ENCODE data around the gene SLC38A8.

SLC38A8 gene

DNA sequence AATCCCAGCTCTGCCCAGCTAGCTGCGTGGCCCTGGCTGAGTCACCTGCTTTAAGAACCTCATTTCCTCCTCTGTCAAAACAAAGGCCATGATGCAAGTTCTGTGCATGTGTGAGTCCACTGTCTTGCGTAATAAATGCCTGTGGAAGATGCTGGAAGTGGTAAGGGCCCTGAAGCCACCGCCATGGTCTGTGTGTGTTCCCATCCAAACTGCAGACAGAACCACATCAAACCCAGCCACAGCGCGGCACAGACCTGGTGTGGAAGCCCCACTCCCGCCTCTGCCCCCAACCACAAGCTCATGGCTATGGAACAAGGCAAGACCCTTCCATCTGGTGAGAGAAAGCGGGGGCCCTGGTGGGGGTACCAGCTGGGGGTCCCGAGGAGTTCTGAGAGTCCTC, 48.5 kb downstream of the SLC38A8 start:
- no peak for DNase-seq

- no peak for DNase-seq
These were observed 50.0 kb downstream of the SLC38A8 start for GRCh38 chr16:83992624-83993023.

DNA sequence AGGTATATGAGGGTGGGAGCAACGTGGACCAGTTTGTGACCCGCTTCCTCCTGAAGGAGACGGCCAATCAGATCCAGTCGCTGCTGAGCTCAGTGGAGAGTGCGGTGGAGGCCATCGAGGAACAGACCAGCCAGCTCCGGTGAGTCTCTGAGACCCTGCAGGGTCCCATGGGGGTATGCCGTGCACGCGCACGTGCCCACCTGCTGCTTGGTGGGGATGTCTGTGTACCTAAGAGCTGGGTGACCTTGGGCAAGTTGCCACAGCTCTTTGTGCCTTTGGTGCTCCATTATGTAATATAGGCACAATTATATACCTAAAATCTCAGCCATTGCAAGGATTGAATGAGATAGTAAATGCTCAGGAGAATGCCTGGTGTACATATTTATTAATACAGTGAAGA, 52.1 kb downstream of the SLC38A8 start:
- no peak for DNase-seq

- peak; percentile 62 for DNase-seq
These were observed 53.3 kb downstream of the SLC38A8 start for GRCh38 chr16:83989300-83989699.

DNA sequence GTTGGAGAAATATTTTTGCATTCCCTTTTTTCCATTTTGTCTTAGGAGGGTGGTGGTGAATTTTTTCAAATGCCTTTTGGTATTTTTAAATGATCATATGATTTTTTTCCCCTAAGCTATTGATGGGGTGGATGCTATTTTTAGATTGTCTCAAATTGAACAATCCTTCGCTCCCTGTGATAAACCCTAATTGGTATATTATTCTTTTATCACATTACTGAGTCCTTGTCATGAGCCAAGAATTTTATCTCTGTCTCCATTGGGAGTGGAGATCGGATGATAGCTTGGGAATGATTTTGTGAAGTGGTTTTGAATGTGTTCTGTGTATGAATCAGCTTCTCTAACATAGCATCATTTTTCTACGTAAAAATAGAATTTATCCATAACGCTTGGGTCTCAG, 59.1 kb downstream of the SLC38A8 start:
- DNase-seq = no peak

DNA sequence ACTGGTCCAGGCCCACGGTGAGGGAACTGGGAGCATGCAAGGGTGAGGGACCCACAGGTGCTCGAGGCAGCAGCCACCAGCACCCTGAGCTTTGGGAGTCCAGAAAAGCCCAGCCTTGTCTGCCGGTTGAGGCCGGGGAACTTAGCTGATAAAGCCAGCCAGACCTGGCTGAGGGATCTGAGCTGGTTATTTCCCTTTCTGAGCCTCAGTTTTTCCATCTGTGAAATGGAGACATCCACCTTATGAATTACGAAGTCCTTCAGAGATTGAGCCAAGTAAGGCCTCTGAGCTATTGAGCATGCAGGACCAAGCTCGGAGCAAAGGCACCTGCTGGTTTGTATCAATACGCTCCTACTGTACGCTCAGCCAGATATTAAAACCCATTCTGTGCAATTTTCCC, 60.8 kb downstream of the SLC38A8 start:
- no peak for DNase-seq

GRCh38 chr16:83980794-83981193, 61.8 kb downstream of the SLC38A8 start:
- no peak for DNase-seq

DNA sequence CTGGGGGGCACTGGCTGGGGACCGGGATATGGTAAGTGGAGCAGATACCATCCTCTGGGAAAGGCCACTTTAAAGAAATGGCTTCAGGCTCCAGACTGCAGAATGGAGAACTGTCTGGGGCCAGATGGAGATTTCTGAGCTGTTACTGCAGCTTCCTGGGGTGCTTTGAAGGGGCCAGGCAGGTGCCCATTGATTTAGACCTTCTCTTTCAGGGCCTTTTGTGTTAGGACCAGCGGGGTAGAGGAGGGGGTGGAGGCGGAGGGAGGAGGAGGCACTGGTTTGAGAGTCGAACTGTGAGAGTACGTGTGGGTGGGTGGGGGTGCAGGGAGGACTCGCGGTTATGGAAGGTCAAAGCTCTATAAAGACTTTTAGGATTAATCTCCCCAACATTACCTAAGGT, 63.2 kb downstream of the SLC38A8 start:
- no peak for DNase-seq

DNA sequence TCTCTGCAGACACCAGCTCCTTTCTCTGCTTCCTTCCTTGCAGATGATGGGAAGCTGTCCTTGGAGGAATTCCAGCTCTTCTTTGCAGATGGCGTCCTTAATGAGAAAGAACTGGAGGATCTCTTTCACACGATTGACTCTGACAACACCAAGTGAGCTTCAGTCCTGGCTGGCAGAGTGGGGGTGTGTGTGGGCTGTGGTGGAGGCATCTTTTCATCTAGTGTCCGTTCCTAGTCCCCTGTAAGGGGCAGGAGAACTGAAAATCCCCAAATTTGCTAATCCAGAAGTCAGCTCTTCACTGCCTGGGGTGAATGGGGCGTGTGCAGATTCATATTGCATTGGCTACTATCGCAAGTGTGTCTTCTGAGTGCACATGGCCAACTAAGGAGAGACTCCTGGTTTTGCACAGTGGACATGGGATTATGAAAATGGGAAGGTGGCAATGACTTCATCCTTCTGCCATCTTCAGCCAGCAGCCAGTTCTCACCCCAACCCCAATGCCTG, 64.1 kb downstream of the SLC38A8 start:
- no peak for DNase-seq

- DNase-seq = no peak
These were observed 65.4 kb downstream of the SLC38A8 start for GRCh38 chr16:83977056-83977815.

DNA sequence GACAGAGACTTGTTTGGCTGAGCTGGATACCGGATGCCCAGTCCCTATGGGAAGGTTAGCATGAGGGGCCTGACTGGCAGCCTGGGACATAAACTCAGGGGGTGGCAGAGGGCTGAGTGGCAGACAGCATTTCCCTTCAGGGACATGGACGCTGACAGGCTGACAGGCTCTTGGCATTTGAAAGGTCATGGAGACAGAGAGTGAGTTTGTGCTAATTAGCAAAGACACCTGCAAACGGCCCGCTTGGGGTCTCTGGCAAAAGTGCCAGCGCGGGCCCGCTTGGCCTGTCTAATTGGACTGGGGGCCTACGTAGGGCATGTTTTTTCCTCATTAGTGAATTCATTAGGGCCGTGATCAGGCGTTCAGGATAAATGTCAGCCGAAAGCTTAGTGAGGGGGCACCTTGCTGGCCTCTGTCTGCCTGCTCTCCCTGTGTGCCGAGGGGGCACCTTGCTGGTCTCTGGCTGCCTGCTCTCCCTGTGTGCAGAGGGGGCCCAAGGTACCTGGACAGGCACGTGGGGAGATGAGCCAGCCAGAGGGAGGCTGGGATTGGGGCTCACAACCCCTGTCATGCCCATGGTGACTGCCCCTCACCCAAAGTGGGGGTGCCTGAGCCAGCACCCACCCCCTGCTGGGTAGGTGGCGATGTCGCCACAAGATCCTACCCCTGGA, 66.9 kb downstream of the SLC38A8 start:
- DNase-seq = no peak

DNA sequence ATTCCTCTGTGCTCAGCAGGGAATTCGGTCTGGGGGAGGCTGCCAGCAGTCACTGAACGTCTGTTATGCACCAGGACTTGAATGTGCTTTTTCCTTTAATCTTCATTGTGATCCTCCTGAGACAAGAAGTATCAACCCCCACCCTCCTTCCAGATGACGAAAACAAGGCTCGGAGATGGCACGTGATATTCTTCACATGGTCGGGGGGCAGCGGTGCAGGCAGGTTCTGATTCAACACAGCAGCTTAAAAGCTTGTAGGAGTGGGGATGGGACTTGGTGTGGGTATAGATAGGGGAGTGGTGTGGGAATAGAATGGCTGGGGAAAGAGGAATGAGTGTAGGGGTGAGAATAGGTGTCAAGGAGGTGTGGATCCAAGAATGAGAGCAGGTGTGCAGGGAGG, 68.1 kb downstream of the SLC38A8 start:
- DNase-seq = no peak

GRCh38 chr16:83973581-83974385, 68.8 kb downstream of the SLC38A8 start:
- DNase-seq = no peak

GRCh38 chr16:83973077-83973476, 69.5 kb downstream of the SLC38A8 start:
- no peak for DNase-seq

- DNase-seq = no peak
These were observed 70.2 kb downstream of the SLC38A8 start for GRCh38 chr16:83972256-83973008.

DNA sequence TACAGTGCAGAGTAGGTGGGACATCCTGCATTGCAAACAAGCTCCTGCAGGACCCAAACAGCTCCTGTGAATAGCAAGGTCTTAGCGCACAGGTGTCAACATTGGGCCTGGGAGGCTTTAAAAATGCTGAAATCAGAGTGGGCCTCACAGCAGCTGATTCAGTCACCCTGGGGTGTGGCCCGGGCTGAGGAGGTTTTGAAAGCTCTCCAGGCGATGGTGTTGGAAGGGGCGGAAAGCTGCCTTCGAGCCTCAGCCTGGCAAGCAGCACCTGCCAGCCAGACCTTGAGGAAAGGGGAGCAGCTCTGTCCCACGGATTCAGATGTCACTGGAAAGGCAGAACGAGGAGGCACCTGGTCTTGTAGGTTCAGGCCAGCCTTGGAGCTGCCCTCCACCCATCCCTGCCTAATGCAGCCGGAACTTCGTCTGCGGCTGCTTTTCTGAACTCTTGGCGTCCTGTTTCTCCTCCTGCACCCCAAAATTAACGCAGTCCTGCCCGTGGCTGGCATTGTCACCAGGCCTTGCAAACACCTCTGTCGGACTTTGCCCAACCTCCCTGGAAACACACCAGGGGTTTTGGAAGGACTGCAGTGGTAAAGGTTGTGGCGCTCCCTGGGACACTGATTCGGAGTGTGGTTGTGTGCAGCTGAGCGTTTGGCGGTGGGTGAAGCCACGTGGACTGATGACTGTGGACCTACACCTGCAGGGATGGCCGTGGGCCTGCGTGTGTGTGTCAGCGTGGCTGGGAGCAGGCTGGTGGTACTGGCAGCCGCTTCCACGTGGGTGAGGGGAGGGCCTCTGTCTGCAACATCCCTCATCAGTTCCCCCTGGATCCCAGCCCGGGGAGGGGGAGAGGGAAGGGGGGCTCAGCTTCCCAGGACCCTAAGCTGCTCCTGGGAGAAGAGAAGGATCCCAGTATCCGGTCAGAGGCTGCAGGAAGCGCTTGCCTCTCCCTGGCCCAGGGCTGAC, 71.1 kb downstream of the SLC38A8 start:
- DNase-seq = peak; percentile 4

- DNase-seq = no peak
These were observed 72.2 kb downstream of the SLC38A8 start for GRCh38 chr16:83970430-83970815.

- DNase-seq = no peak
These were observed 72.7 kb downstream of the SLC38A8 start for GRCh38 chr16:83969771-83970429.

DNA sequence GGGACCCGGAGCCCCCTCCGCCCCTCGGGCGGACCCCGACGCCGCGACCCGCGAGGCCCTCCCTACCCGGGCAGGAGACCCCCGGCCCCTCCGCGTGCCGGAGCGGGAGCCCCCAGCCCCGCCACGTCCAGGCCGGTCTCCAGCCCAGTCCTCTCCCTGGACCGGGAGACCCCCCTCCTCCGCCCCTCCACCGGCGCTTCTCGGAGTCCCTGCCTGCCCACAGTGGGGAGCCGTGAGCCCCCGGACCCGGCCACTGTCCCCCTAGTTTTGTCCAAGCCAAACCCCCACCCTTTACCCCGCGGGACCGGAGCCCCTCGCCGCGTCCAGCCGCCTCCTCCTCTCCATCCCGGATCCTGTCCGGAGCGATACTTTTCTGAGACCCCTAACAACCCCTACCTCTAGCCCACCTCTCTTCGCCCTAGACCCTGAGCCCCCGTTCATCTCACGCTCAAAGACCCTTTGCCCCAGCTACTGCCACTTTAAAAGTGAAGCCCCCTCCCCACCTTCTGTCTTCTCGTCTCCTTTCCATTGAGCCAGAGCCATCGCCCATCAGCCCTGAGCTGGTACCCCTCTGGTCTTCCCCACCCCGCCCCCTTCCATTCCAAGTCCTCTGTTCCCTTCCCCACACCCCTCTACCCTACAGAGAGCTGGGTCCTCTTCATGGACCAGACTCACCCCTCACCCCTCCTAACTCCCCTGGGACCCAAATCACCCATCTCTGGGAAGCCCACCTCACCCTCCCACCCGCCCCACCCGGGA, 73.5 kb downstream of the SLC38A8 start:
- DNase-seq = no peak

DNA sequence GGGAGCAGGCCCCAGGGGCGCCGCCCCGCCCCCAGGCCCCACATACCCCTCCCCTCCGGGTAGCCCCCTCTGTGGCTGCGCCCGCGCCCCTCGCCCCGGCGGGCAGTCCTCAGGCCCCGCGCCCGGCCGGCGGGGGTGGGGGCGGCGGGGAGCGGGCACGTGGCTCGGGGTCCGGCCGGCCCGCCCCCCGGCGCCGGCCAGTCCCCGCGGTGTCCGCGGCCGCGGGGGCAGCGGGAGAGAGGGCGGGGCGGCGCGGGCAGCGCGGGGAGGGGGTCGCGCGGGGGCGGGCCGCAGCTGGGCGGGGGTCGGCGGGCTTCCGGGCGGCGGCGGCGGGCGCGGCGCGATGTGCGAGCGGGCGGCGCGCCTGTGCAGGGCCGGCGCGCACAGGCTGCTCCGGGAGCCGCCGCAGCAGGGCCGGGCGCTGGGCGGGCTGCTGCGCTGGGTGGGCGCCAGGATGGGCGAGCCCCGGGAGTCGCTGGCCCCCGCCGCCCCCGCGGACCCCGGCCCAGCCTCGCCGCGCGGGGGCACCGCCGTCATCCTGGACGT, 74.2 kb downstream of the SLC38A8 start:
- DNase-seq = no peak
